BJ (cell line): ENCODE data around the gene GLUL. TPM values are rescaled to one million over a fixed set of nuclear protein-coding genes. Genes with fewer than 3 reads are reported as not detected.

Experiments
- CTCF ChIA-PET: fragments of 350-600 bp; formaldehyde crosslinking; extraction: SDS; loops from one replicate; lab custom pipeline; 2021; ENCODE audit warnings: antibody characterized with exemption, inconsistent platforms; lab: Yijun Ruan, JAX
- POLR2A ChIA-PET: fragments of 300-600 bp; sonication (Branson Sonifier 250); formaldehyde crosslinking; extraction: SDS; loops from one replicate; lab custom pipeline; 2021; ENCODE audit warnings: antibody characterized with exemption; lab: Charles Lee
- DNase-seq: peaks from one replicate; pipeline ENCODE4 v3.0.0-alpha.2; 2011; ENCODE audit warnings: low read depth
- H3K27me3 ChIP-seq: 2 replicates; pipeline ENCODE4 v1.6.0; 2011; ENCODE audit warnings: low read length; ENCODE audit not compliant: control insufficient read depth, insufficient read depth
- H3K36me3 ChIP-seq: 2 replicates; pipeline ENCODE4 v1.5.1; 2011; ENCODE audit warnings: low read length; ENCODE audit not compliant: control insufficient read depth, insufficient read depth
- H3K4me3 ChIP-seq: 2 replicates; pipeline ENCODE4 v1.5.1; 2011; ENCODE audit warnings: low read depth, mild to moderate bottlenecking, control low read depth, low read length
- CTCF ChIP-seq: IDR thresholded peaks from 2 replicates; pipeline ENCODE4 v1.5.1; 2011; ENCODE audit warnings: low read depth, mild to moderate bottlenecking, control low read depth, inconsistent platforms, low read length, moderate library complexity; ENCODE audit not compliant: insufficient read depth
- polyA plus RNA-seq: library from polyadenylated mRNA; depleted of rRNA; stranded (reverse); fragments of >200 nt; gene quantifications from 2 replicates; pipeline ENCODE4 v1.2.3, GENCODE V29; 2011

Gene GLUL
- polyA plus RNA-seq, 1 experiment = 494 TPM

GRCh38 chr1:182370532-182370931, 21.1 kb downstream of the GLUL start:
- H3K27me3 ChIP-seq = peaks cover 4% of the 10 kb centered on the region
- no peak for TF ChIP-seq CTCF
- CTCF ChIA-PET = interaction anchor here (2.6 kb wide), 1 partner anchor 19 kb away, joined by 5 read pairs; no protein-coding TSS in a partner anchor
- H3K4me3 ChIP-seq = no peak overlapping the region
- DNase-seq = no peak
- no peaks in the 10 kb centered on the region for H3K36me3 ChIP-seq
- POLR2A ChIA-PET = no interaction called here

DNA sequence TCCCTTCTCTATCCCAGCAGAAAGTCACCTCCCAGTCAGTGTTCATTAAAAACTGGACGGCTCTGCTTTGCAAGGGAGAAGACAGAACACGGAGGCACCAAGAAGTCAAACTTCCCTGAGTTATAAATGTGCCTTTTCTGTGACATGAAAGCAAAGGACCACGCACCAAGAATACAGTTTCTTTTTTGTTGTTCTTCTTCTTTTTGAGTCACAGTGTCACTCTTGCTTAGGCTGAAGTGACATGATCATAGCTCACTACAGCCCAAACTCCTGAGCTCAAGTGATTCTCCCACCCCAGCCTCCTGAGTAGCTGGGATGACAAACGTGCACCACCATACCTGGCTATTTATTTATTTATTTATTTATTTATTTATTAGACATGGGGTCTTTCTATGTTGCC, 22.7 kb downstream of the GLUL start:
- DNase-seq = no peak
- peaks cover 4% of the 10 kb centered on the region for H3K27me3 ChIP-seq
- POLR2A ChIA-PET = no interaction called here

GRCh38 chr1:182368358-182368757, 23.2 kb downstream of the GLUL start:
- Histone ChIP-seq H3K36me3 (no peaks in the 10 kb centered on the region), H3K4me3 (no peak overlapping the region), H3K27me3 (peaks cover 4% of the 10 kb centered on the region)
- DNase-seq = no peak
- CTCF ChIA-PET = interaction anchor here (0.8 to 1.4 kb wide), 2 partner anchors 9 to 21 kb away, joined by 3 to 4 read pairs; no protein-coding TSS in a partner anchor
- TF ChIP-seq CTCF = no peak
- POLR2A ChIA-PET = no interaction called here

More for the DNA sequence above, 22.7 kb downstream of the GLUL start:
- no peak for TF ChIP-seq CTCF
- H3K36me3 ChIP-seq = no peaks in the 10 kb centered on the region
- H3K4me3 ChIP-seq = no peak overlapping the region
- CTCF ChIA-PET = interaction anchor here (0.8 to 1.4 kb wide), 2 partner anchors 8 to 20 kb away, joined by 3 to 4 read pairs; no protein-coding TSS in a partner anchor

GRCh38 chr1:182367926-182368325, 23.7 kb downstream of the GLUL start:
- H3K27me3 ChIP-seq = peaks cover 4% of the 10 kb centered on the region
- no peak for TF ChIP-seq CTCF
- no peak overlapping the region for H3K4me3 ChIP-seq
- H3K36me3 ChIP-seq = no peaks in the 10 kb centered on the region
- ChIA-PET POLR2A (interaction anchor here (0.6 kb wide), 1 partner anchor 201 kb away, joined by 8 read pairs; no protein-coding TSS in a partner anchor), CTCF (interaction anchor here (0.8 to 1.4 kb wide), 3 partner anchors 9 to 224 kb away, joined by 3 to 4 read pairs (median 4); no protein-coding TSS in a partner anchor)
- no peak for DNase-seq

- CTCF ChIA-PET = interaction anchor here (1.3 kb wide), 1 partner anchor 224 kb away, joined by 5 read pairs; no protein-coding TSS in a partner anchor
- no peak for TF ChIP-seq CTCF
- no peaks in the 10 kb centered on the region for H3K36me3 ChIP-seq
- H3K27me3 ChIP-seq = peaks cover 4% of the 10 kb centered on the region
- DNase-seq = no peak
- POLR2A ChIA-PET = no interaction called here
- no peak overlapping the region for H3K4me3 ChIP-seq
Measured at GRCh38 chr1:182366596-182366995, 25.0 kb downstream of the GLUL start.
